Activated CD4-positive, alpha-beta T cell treated with anti-CD3 and anti-CD28 coated beads, Interleukin-2, amount 50 U/mL, for 16 hours (primary cell): ENCODE data around the gene PRKAR2A.
"Not testable (repeated sequence)": the region's sequence is repeated elsewhere in the genome, so short reads cannot be mapped to it uniquely, and the experiment has no call there.

ENCODE experiments used
- DNase-seq: peaks from one replicate; pipeline ENCODE4 v3.0.0-alpha.2; 2020

Gene PRKAR2A

GRCh38 chr3:48835650-48836366 is 11.9 kb downstream of the PRKAR2A start:
- no peak for DNase-seq

GRCh38 chr3:48832684-48833083 is 15.0 kb downstream of the PRKAR2A start:
- no peak for DNase-seq

- DNase-seq = no peak
Measured at GRCh38 chr3:48830715-48831114, 17.0 kb downstream of the PRKAR2A start.

- DNase-seq = not testable (repeated sequence)
Measured at GRCh38 chr3:48829525-48829924, 18.1 kb downstream of the PRKAR2A start.

GRCh38 chr3:48827874-48828273 is 19.8 kb downstream of the PRKAR2A start:
- not testable (repeated sequence) for DNase-seq

GRCh38 chr3:48826451-48826850 is 21.2 kb downstream of the PRKAR2A start:
- DNase-seq = no peak

GRCh38 chr3:48820612-48821324 is 26.9 kb downstream of the PRKAR2A start:
- no peak for DNase-seq

GRCh38 chr3:48819234-48820221 is 28.1 kb downstream of the PRKAR2A start:
- no peak for DNase-seq

- DNase-seq = no peak
Measured at GRCh38 chr3:48811524-48811923, 36.1 kb downstream of the PRKAR2A start.

- no peak for DNase-seq
Measured at GRCh38 chr3:48804930-48805329, 42.7 kb downstream of the PRKAR2A start.

- not testable (repeated sequence) for DNase-seq
Measured at GRCh38 chr3:48800831-48801230, 46.8 kb downstream of the PRKAR2A start.

GRCh38 chr3:48798998-48799397 is 48.7 kb downstream of the PRKAR2A start:
- DNase-seq = no peak

- no peak for DNase-seq
Measured at GRCh38 chr3:48797626-48798025, 50.0 kb downstream of the PRKAR2A start.

- no peak for DNase-seq
Measured at GRCh38 chr3:48795997-48796732, 51.5 kb downstream of the PRKAR2A start.

GRCh38 chr3:48793484-48793883 is 54.2 kb downstream of the PRKAR2A start:
- DNase-seq = not testable (repeated sequence)

- no peak for DNase-seq
Measured at GRCh38 chr3:48789665-48790064, 58.0 kb downstream of the PRKAR2A start.

GRCh38 chr3:48788544-48789162 is 59.0 kb downstream of the PRKAR2A start:
- no peak for DNase-seq

- no peak for DNase-seq
Measured at GRCh38 chr3:48784426-48785120, 63.1 kb downstream of the PRKAR2A start.

- no peak for DNase-seq
Measured at GRCh38 chr3:48783304-48783703, 64.4 kb downstream of the PRKAR2A start.

GRCh38 chr3:48782046-48782445 is 65.6 kb downstream of the PRKAR2A start:
- DNase-seq = no peak

GRCh38 chr3:48778565-48778964 is 69.1 kb downstream of the PRKAR2A start:
- DNase-seq = not testable (repeated sequence)
